NCI-H82 treated with DMSO at 0.1 percent for 48 hours (cell line): ENCODE data around the gene HIP1R.

ENCODE experiments used
- DNase-seq: peaks from one replicate; lab custom pipeline; 2025; ENCODE audit not compliant: unreplicated experiment; lab: John Stamatoyannopoulos, UW

Gene HIP1R

GRCh38 chr12:122860854-122861586, 25.8 kb downstream of the HIP1R start:
- no peak for DNase-seq

DNA sequence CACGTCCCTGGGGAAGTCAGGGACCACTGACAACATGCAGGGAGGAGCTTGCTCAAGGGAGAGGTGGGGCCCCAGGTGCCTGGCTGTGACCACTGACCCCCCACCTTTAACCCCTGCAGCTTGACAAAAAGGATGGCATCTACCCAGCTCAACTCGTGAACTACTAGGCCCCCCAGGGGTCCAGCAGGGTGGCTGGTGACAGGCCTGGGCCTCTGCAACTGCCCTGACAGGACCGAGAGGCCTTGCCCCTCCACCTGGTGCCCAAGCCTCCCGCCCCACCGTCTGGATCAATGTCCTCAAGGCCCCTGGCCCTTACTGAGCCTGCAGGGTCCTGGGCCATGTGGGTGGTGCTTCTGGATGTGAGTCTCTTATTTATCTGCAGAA, 26.3 kb downstream of the HIP1R start:
- DNase-seq, result no peak

DNA sequence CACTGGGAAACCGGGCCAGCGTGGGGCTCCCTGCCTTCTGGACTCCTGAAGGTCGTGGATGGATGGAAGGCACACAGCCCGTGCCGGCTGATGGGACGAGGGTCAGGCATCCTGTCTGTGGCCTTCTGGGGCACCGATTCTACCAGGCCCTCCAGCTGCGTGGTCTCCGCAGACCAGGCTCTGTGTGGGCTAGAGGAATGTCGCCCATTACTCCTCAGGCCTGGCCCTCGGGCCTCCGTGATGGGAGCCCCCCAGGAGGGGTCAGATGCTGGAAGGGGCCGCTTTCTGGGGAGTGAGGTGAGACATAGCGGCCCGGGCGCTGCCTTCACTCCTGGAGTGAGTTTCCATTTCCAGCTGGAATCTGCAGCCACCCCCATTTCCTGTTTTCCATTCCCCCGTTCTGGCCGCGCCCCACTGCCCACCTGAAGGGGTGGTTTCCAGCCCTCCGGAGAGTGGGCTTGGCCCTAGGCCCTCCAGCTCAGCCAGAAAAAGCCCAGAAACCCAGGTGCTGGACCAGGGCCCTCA, 26.9 kb downstream of the HIP1R start:
- no peak for DNase-seq

DNA sequence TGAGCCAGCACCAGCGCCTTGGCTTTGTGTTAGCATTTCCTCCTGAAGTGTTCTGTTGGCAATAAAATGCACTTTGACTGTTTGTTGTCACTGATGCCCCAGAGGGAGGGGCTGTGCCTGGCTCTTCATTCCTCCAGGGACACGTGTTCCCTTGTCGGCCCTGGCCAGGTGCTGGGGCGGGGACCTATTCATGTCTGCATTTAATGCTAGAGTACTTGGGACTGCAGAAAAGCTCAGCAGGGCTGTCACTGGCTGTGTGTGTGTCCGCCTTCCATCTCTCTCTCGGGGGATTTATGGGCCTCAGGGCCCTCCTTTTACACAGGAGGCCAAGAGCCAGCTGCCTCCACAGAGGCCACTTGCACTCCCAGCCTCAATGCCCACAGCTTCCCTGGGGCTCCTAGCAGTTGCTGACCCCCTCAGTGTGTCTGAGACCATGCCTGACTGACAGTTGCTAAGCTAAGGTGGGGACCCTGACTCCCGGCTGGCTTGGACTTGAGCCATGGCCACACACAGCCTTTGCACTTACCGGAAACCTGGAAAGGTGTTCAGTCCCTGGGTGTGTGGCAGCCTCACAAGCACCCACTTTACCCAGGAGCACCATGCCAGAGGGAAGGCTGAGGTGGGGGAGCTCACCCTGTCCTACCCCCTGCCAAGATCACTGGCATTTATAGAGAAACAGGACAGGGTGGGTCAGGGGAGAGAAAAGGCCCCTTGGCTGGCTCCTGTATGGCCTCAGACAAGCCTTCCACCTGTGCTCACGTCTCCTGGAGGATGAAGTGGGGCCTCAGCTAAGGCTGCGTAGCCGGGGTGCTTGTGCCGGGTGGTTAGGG, 27.8 kb downstream of the HIP1R start:
- DNase-seq, result no peak

GRCh38 chr12:122864894-122865253, 29.6 kb downstream of the HIP1R start:
- DNase-seq, result no peak

GRCh38 chr12:122865268-122866231, 30.3 kb downstream of the HIP1R start:
- no peak for DNase-seq

DNA sequence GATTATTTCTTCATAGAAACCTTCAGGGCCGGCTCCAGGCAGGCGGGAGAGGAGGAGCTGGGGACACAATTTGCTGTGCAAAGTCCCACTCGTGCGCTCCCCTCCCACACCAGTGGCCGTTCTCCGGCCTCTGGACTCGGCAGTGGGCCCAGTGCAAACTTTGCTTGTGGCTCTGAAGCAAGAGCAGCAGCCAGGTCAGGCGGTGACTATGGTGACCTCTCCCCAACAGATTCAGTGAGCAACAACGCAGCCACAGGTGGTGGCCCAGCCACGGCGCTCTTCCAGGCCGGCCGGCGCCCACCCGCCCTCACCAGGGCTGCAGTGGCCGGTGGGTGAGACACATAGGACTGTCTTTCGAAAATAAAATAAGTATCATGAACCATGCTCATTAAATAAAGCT, 31.1 kb downstream of the HIP1R start:
- no peak for DNase-seq

DNA sequence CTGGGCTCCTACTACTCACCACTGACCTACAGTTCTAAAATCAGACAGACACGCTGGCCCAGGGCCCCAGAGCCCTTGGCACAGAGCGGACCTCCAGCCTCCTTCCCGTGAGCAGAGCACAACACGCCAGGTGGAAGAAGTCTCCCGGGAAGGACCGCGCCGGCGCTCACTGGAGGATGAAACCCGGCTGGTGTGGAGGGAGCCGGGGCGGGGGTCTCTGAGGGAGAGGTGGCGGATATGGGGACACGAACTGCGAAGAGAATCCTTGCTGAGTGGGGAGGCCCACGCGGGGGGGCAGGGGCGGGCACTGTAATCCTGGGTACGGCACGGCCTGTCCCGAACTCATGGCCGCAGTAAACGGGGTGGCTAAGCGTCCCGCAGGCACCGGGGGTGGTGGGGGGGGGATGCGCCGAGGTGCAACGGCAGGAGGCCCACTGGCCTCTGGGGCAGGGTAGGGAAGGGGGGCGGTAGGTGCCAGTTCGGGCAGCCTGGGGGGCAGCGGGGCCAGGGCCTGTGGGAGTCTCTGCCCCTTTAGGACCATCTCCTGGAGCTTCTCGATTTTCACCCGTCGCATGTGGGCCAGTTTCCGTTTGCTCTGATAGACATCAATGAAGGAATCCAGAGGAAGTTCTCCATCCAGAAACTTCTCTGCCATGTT, 31.8 kb downstream of the HIP1R start:
- DNase-seq, result no peak

GRCh38 chr12:122867691-122868461, 32.6 kb downstream of the HIP1R start:
- DNase-seq, result no peak

GRCh38 chr12:122868471-122869177, 33.4 kb downstream of the HIP1R start:
- DNase-seq, result no peak

GRCh38 chr12:122869207-122869973, 34.1 kb downstream of the HIP1R start:
- no peak for DNase-seq

- DNase-seq, result no peak
These were observed 35.0 kb downstream of the HIP1R start for GRCh38 chr12:122870163-122870842.

DNA sequence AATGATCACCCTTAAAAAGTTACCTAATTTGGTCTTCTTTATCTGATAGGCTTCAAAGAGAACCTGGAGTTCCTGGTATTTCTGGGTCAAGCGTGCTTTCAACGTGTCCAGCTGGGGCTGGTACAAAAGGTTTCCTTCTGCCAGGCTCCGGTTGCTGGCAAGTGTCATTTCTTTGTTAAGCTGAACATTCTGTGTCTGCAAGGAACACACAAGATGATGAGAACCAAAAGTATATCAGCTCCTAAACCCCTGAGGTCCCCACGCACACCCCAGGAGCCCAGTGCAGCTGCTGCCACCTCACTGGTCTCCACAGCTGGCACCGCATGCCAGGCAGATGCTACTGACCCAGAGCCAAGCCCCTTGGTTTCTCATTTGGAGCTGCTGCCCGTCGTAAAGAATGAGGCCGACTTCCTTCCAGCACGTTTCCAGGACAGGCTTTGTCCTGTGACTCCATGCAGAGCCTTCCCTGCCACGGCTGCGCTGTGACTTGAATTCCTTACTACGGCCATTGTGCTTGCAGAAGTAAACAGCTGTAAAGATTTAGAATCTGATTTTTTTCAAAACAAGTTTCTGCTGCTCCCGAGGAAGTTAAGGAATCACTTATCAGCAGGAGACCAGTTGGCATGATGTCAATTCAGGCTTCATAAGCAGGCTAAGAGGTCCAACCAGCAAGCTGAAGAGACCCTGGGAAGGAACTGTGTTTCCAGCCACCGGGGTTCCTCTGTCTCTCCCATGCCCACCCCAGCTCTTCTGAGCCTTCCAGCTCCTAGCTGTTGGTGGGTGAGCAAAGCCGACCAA, 35.8 kb downstream of the HIP1R start:
- DNase-seq, result no peak

DNA sequence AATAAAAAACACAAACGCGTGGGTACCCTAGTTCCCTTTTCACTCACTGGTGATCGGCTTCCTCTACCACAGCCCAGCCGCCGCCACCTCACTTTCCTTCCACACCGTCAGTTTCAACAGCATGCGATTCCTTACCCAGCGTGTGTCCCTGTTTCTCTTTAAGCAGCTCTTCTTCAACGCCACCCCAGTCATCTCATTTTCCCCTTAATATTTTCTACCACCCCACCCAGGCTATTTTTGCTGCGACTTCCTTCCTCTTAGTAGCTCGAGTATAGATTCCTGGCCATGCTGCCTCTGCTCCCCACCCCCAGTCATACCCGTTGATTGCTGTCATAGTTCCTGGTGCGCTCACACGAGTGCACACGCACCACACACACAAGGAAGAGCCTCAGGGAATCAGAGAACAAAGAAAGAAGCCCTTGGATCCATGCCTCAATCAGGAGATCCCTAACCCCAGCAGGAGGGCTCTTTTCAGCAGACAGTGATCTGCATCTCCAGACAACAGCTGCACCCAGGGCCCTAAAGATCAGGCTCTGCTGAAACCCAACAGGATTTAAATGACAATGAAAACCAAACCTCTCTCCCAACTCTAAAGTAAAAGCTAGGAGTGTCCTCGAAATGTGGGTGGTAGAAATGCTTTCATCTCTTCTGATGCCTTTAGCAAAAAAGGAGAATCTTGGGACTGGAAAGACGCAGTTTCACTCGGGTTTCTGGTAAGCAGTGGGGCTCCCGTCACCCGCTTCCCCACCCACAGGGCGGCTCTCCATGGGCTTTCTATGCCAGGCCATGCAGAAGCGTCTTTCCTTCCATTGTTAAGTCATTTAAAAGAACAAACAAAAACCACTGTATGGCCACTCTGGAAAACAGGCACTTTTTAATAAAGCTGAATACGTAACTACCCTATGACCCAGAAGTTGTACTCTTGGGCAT, 36.9 kb downstream of the HIP1R start:
- DNase-seq, result no peak

GRCh38 chr12:122872815-122873361, 37.6 kb downstream of the HIP1R start:
- DNase-seq, result no peak

GRCh38 chr12:122873540-122873939, 38.3 kb downstream of the HIP1R start:
- DNase-seq, result no peak
